ENCODE data around the gene MOCOS. TPM values are rescaled to one million over a fixed set of nuclear protein-coding genes. Genes with fewer than 3 reads are reported as not detected.

The MOCOS gene
- total RNA-seq, 1 donor from 2014 or later, result 24.5 TPM

DNA sequence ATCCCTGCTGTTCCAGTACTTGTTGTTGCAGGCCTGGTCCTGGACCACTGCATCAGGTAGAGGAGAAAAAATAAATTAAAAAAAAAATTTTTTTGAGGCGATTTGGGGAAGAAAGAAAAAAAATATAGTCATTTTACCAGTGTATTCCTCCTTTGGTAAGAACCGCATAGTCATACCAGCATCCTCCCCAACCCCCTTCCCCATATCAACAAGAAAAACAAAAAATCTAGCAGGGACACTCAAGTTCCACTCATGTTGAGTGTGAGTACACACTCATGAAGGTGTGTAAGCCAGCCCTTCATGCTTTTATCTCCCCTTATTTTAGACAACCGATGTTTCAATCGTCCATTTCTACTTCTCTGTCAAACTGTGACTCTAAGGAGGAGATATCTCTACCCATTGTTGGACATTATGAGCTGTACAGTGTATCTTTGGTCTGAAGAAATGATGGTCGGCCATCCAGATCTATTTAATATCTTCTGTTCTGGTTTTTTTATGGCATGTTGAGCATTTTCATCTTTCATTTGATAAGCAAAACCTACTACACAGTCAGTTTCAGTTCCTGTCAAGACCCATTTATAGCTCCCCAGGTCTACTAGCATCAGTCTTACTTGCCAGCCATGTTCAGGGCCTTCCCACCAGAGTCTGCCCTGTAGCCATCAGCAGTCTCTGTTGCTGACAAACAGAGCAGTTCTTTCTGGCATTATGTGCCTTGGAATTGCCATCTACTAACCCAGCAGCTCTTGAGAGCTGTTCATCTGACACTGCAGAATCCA lies 37.6 kb upstream of the MOCOS start:
- FAIRE-seq, result no peak
- Histone ChIP-seq H3K27me3 (ENCODE audit: control insufficient read depth, insufficient read depth, low read length) (no peaks in the 10 kb centered on the region), H3K4me3 (ENCODE audit: low read depth, low read length) (no peak overlapping the region), H3K36me3 (ENCODE audit: control insufficient read depth, insufficient read depth, low read length) (peaks cover 18% of the 10 kb centered on the region)
- TF ChIP-seq, protein P1, sequence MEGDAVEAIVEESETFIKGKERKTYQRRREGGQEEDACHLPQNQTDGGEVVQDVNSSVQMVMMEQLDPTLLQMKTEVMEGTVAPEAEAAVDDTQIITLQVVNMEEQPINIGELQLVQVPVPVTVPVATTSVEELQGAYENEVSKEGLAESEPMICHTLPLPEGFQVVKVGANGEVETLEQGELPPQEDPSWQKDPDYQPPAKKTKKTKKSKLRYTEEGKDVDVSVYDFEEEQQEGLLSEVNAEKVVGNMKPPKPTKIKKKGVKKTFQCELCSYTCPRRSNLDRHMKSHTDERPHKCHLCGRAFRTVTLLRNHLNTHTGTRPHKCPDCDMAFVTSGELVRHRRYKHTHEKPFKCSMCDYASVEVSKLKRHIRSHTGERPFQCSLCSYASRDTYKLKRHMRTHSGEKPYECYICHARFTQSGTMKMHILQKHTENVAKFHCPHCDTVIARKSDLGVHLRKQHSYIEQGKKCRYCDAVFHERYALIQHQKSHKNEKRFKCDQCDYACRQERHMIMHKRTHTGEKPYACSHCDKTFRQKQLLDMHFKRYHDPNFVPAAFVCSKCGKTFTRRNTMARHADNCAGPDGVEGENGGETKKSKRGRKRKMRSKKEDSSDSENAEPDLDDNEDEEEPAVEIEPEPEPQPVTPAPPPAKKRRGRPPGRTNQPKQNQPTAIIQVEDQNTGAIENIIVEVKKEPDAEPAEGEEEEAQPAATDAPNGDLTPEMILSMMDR (IDR thresholded peaks at IDR 0.05; ENCODE audit: insufficient read depth, low read length, severe bottlenecking), result no peak
- no peak for DNase-seq (ENCODE audit: low read depth)

DNA sequence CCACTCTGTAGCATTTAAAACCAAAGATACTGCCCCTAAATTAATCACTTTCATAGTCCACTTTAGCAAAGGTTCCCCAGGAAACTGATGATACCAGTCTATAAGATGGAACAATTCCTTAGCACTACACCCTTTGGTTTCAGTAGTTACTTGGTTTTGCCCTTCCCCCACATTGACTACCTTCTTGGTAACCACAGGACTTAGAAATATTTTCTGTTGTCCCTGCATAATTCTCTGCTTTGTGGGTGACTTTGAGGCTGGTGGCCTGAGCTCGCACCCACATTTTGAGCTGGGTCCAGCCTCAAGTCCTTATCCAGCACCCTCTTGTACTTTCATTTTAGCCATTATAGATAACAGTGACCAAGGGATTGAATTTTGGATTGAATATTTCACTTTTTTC lies 34.5 kb upstream of the MOCOS start:
- FAIRE-seq, result no peak
- DNase-seq (ENCODE audit: low read depth), result no peak
- H3K27me3 ChIP-seq (ENCODE audit: control insufficient read depth, insufficient read depth, low read length), result no peaks in the 10 kb centered on the region
- H3K4me3 ChIP-seq (ENCODE audit: low read depth, low read length), result no peak overlapping the region
- TF ChIP-seq, protein P1 (IDR thresholded peaks at IDR 0.05; ENCODE audit: insufficient read depth, low read length, severe bottlenecking), result no peak
- peaks cover 18% of the 10 kb centered on the region for H3K36me3 ChIP-seq (ENCODE audit: control insufficient read depth, insufficient read depth, low read length)

DNA sequence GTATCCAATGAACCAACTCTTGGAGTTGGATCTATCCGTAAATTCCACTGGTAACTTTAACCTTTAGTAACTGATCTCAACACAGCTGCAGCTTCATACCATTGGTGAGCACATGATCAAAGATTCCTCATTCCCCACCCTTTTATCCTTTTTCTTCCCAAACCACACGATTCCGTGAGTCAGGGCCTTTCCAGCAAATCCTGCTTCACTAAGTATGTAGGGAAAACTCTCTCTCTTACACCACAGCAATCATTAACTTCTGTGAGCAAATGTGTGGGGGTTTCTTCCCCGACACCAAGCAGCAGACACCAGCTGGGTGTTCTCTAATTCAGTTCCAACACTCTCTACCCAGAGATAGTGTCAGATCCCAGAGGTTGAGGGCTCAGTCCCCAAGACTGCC lies 34.1 kb upstream of the MOCOS start:
- no peaks in the 10 kb centered on the region for H3K27me3 ChIP-seq (ENCODE audit: control insufficient read depth, insufficient read depth, low read length)
- no peak overlapping the region for H3K4me3 ChIP-seq (ENCODE audit: low read depth, low read length)
- FAIRE-seq (no peak), DNase-seq (ENCODE audit: low read depth) (no peak)
- TF ChIP-seq, protein P1 (IDR thresholded peaks at IDR 0.05; ENCODE audit: insufficient read depth, low read length, severe bottlenecking), result no peak
- H3K36me3 ChIP-seq (ENCODE audit: control insufficient read depth, insufficient read depth, low read length), result peaks cover 18% of the 10 kb centered on the region

DNA sequence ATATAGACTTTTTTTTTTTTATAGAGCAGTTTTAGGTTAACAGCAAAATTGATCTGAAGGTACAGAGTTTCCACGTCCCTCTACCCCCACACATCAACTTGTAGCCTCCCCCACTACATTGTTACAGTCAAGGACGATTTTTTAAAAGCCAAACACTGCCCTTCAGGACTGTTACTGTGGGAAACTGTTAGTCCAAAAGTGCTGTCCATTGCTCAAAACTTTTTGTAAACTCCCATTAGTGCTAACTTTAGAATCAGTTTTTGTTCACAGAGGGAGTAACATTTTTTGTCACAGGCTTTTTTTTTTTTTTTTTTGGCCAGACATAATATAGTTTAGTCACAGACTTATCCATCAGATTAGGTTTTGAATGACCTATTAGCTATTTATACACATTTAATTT lies 33.5 kb upstream of the MOCOS start:
- H3K27me3 ChIP-seq (ENCODE audit: control insufficient read depth, insufficient read depth, low read length), result no peaks in the 10 kb centered on the region
- H3K4me3 ChIP-seq (ENCODE audit: low read depth, low read length), result no peak overlapping the region
- TF ChIP-seq, protein P1 (IDR thresholded peaks at IDR 0.05; ENCODE audit: insufficient read depth, low read length, severe bottlenecking), result no peak
- FAIRE-seq (no peak), DNase-seq (ENCODE audit: low read depth) (no peak)
- H3K36me3 ChIP-seq (ENCODE audit: control insufficient read depth, insufficient read depth, low read length), result peaks cover 18% of the 10 kb centered on the region

DNA sequence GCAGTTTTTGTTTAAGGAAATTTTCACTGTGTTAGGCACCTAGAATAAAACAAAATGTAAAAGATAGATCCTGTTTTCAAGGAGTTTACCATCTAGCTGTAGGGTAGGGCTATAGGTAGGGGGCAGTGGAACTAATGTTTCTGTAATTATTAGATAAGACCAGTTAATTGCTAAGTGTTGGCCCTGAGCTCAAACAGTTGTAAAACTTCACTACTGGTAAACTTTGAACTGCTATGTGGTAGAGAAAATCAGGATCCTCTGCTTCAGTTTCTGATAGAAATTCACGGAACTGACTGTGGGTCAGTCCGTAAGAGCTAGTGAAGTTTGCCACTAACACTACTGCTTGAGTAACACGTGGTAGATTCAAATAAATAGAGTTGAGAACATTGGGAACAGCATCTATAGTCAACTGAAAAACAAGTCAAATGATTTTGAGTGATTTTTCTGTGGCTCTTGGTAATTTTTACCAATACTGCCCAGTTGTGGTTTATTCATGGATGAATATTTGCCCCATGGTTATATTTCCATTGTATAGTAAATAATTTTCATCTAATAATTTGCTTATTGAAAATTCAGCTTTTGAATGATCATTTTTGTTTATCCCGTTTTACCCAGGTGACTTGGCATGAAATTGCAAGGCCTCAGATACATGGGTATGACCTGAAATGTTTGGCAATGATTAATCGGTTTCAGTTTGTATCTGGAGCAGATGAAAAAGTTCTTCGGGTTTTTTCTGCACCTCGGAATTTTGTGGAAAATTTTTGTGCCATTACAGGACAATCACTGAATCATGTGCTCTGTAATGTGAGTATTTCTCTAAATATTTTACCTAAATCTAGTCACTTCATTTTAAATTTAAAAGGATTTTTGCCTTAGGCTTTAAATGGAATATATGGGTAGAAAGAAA lies 31.2 kb upstream of the MOCOS start:
- H3K36me3 ChIP-seq (ENCODE audit: control insufficient read depth, insufficient read depth, low read length), result peaks cover 12% of the 10 kb centered on the region
- TF ChIP-seq, protein P1 (IDR thresholded peaks at IDR 0.05; ENCODE audit: insufficient read depth, low read length, severe bottlenecking), result no peak
- H3K4me3 ChIP-seq (ENCODE audit: low read depth, low read length), result no peak overlapping the region
- no peak for DNase-seq (ENCODE audit: low read depth)
- H3K27me3 ChIP-seq (ENCODE audit: control insufficient read depth, insufficient read depth, low read length), result no peaks in the 10 kb centered on the region
- FAIRE-seq, result no peak
